Vagina (tissue), 2 donors: ENCODE measurements around the gene OR6V1.

Source experiments
- CTCF ChIP-seq, 3 experiments: fragments of 450-650 bp in 2 of 3; fragments of 200-600 bp in 1 of 3; sonication (generic) in 1 of 3; IDR thresholded peaks; one replicate each; pipeline ENCODE4 v1.5.1; 2017 to 2019; ENCODE audit warnings: antibody characterized with exemption in 3 of 3, mild to moderate bottlenecking in 2 of 3, moderate library complexity in 2 of 3
- POLR2A ChIP-seq, 2 donors: fragments of 450-650 bp; IDR thresholded peaks; one replicate each; pipeline ENCODE4 v1.6.1; 2017; ENCODE audit warnings: antibody characterized with exemption in 2 of 2, mild to moderate bottlenecking in 2 of 2, moderate library complexity in 2 of 2

- TF ChIP-seq CTCF (IDR thresholded peaks at IDR 0.05), result peak; percentile 92 to 95 (median 94)
- no peak for TF ChIP-seq POLR2A (IDR thresholded peaks at IDR 0.05)
Measured at GRCh38 chr7:143008007-143008901, 43.9 kb upstream of the OR6V1 start.
